Activated CD4-positive, alpha-beta T cell treated with anti-CD3 and anti-CD28 coated beads, Interleukin-2, amount 10 ng/mL, durations not matched to agents 24 days and 14 days (primary cell): ENCODE results near the gene BBIP1. TPM values are rescaled to one million over a fixed set of nuclear protein-coding genes. Genes with fewer than 3 reads are reported as not detected.

Experiments used
- DNase-seq: peaks from one replicate; pipeline ENCODE4 v3.0.0; 2022
- H3K27ac Mint-ChIP-seq: one replicate; pipeline ENCODE4 v1.8.0; 2022; ENCODE audit warnings: mild to moderate bottlenecking, mixed read lengths
- H3K27me3 Mint-ChIP-seq: one replicate; pipeline ENCODE4 v1.8.0; 2022; ENCODE audit warnings: mixed read lengths
- H3K36me3 Mint-ChIP-seq: one replicate; pipeline ENCODE4 v1.8.0; 2022; ENCODE audit warnings: low read depth, mild to moderate bottlenecking, mixed read lengths
- H3K4me1 Mint-ChIP-seq: one replicate; pipeline ENCODE4 v1.8.0; 2021; ENCODE audit warnings: mixed read lengths
- H3K4me3 Mint-ChIP-seq: one replicate; pipeline ENCODE4 v1.8.0; 2022; ENCODE audit warnings: mild to moderate bottlenecking, moderate library complexity, mixed read lengths
- H3K9me3 Mint-ChIP-seq: one replicate; pipeline ENCODE4 v1.8.0; 2021; ENCODE audit warnings: mixed read lengths
- intact Hi-C: fragments of 100-400 bp; cut with micrococcal nuclease; formaldehyde crosslinking; loops from one replicate; pipeline ENCODE4 v1.15.1; 2023
- total RNA-seq: library from RNA; stranded (reverse); gene quantifications from 2 replicates; pipeline ENCODE4 v1.2.3, GENCODE V29; 2022

The BBIP1 gene, protein sequence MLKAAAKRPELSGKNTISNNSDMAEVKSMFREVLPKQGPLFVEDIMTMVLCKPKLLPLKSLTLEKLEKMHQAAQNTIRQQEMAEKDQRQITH
- 26.3 and 31.1 TPM in 2 replicates for total RNA-seq

DNA sequence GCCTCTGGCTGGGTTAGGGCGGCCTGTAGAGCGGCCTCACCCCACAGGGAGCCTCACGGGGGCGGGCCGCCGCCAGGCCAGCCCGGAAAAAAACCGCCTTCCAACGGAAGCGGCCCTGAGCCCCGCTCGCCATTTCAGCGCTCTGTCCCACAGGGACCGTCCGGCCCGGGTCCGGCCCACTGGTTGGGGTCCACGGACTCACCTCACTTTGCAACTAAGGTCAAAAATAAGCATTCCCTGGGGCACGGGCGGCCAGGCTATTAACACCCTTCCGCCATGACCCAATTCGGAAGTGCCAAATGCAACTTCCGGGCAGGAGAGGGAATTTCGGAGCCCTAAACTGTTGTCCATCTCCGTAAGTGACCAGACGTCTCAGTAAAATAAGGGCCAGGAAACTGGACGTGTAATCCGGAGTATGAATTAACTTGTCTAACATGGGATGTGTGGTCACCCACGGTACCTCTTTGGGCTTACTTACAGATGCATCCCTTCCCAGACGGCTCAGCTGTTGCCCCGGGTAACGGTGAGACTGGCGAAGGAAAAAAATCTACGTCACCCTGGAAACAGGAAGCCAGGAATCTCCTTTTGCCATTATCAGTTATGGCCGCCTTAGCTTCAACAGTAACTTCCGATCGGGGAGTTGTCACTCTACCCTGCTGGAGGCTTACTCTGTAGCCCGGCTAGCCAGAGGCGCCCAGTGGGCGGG lies at the start of gene BBIP1:
Gene BBIP1 (minus strand): TSS at position 538 of the 706 bp plus-strand sequence. CDS start 1,023 bp downstream, outside the sequence.
- peak within 1 kb of the TSS; percentile 99 for H3K27ac Mint-ChIP-seq
- intact Hi-C loops: loop anchor here (1.0 to 2.0 kb wide), 7 partner anchors 15 to 614 kb away; partner anchors contain the start of genes SMC3 and SMNDC1
- H3K9me3 Mint-ChIP-seq: no peaks in the 10 kb centered on the region
- H3K4me3 Mint-ChIP-seq: peak within 1 kb of the TSS; percentile 91
- peaks cover 2% of the 10 kb centered on the region for H3K36me3 Mint-ChIP-seq
- no peak for DNase-seq
- H3K4me1 Mint-ChIP-seq: peaks cover 35% of the 10 kb centered on the region
- no peaks in the 10 kb centered on the region for H3K27me3 Mint-ChIP-seq

DNA sequence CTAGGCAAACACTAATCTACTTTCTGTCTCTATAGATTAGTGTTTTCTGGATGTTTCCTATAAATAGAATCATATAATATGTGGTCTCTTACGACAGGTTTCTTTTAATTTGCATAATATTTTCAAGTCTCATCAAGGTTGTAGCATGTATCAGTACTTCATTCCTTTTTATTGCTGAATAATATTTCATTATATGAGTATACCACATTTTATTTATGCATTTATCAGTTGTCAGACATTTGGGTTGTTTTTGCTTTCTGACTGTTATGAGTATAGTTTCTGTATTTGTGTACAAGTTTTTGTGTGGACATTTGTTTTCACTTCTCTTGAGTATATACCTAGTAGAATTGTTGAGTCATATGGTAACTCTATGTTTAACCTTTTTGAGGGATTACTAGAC lies 48.7 kb upstream of the BBIP1 start:
- DNase-seq: no peak
- Mint-ChIP-seq H3K4me1 (peaks cover 17% of the 10 kb centered on the region), H3K9me3 (no peaks in the 10 kb centered on the region), H3K27me3 (no peaks in the 10 kb centered on the region), H3K27ac (no peak overlapping the region), H3K36me3 (peaks cover 14% of the 10 kb centered on the region), H3K4me3 (no peak overlapping the region)
- intact Hi-C loops: no loop called here

DNA sequence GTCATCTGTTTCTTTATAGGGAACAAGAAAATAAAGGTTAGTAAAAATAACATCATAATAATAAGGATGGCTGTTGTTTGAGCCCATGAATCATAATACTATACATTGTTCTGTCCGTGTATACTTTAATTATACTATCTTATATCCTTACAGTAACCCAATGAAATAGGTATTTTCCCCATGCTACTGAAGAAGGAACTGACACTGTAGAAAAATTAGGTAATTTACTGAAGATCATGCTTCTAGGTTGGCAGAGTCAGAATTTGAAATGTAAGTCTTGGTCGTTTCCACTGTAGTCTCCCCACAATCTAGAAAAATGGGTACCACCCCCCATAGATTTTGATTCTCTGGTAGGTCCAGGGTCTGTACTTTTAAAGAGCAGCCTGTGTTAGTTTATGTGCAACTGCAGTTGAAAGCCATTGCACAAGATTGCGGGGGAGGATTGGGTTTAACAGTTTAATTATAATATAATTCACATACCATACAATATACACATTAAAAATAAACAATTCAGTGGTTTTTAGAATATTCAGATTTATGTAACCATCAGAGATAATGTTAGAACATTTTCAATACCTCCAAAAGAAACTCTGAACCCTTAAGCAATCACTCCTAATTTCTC lies 48.1 kb upstream of the BBIP1 start:
- Mint-ChIP-seq H3K4me1 (peaks cover 16% of the 10 kb centered on the region), H3K36me3 (peaks cover 14% of the 10 kb centered on the region), H3K27me3 (no peaks in the 10 kb centered on the region), H3K27ac (no peak overlapping the region), H3K9me3 (no peaks in the 10 kb centered on the region), H3K4me3 (no peak overlapping the region)
- intact Hi-C loops: no loop called here
- no peak for DNase-seq

DNA sequence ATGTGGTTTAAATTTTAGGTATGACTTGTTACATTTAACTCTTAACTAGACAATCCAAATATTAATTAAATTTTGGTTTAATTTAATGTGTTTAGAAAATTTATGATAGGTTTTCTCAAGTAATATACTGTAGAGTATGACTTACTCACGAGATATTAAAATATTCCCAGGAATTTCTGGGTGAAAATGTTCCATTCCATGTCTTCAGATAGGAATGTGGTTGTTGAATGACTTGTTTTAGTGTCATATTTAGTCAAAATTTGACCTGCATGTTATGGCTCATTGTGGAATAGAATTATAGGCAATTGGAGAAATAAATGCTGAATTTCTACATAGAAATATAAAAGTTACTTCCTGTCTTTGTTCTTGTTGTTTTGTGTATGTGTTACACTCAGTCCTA lies 47.2 kb upstream of the BBIP1 start:
- no peak for DNase-seq
- H3K27ac Mint-ChIP-seq: no peak overlapping the region
- intact Hi-C loops: no loop called here
- peaks cover 14% of the 10 kb centered on the region for H3K4me1 Mint-ChIP-seq
- H3K27me3 Mint-ChIP-seq: no peaks in the 10 kb centered on the region
- H3K36me3 Mint-ChIP-seq: peaks cover 12% of the 10 kb centered on the region
- no peak overlapping the region for H3K4me3 Mint-ChIP-seq
- no peaks in the 10 kb centered on the region for H3K9me3 Mint-ChIP-seq

DNA sequence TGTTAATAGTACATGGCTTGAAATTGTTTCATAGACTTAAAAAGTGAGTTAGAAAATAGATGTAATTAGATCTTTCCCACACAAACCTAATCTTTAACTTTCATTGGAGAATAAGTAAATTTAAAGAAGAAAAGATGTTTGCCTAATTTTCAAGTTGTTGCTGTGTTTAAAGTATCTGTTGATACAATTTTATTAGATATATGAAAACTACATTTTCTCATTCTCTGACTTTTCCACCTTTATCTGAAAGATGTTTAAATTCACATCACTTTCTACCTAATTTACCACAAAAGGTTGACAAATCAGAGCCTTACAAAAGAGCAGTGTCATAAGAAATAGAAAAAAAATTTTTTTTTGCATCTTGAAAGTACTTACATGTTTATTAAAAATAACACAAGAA lies 46.2 kb upstream of the BBIP1 start:
- H3K4me1 Mint-ChIP-seq: peaks cover 9% of the 10 kb centered on the region
- H3K4me3 Mint-ChIP-seq: no peak overlapping the region

DNA sequence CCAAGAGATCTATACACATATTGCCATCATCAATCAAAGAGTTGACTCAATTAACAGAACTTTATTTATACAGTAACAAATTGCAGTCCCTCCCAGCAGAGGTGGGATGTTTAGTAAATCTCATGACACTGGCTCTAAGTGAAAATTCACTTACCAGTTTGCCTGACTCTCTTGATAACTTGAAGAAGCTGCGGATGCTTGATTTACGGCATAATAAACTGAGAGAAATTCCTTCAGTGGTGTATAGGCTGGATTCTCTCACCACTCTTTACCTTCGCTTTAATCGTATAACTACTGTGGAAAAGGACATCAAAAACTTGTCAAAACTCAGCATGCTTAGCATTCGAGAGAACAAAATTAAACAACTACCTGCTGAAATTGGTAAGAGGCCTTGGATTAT lies 45.7 kb upstream of the BBIP1 start:
- H3K27ac Mint-ChIP-seq: no peak overlapping the region
- intact Hi-C loops: no loop called here
- no peaks in the 10 kb centered on the region for H3K27me3 Mint-ChIP-seq
- peaks cover 5% of the 10 kb centered on the region for H3K4me1 Mint-ChIP-seq
- no peak for DNase-seq
- H3K4me3 Mint-ChIP-seq: no peak overlapping the region
- H3K36me3 Mint-ChIP-seq: peaks cover 8% of the 10 kb centered on the region
- no peaks in the 10 kb centered on the region for H3K9me3 Mint-ChIP-seq

More for the DNA sequence above, 46.2 kb upstream of the BBIP1 start:
- intact Hi-C loops: no loop called here
- Mint-ChIP-seq H3K9me3 (no peaks in the 10 kb centered on the region), H3K27ac (no peak overlapping the region), H3K36me3 (peaks cover 8% of the 10 kb centered on the region), H3K27me3 (no peaks in the 10 kb centered on the region)
- no peak for DNase-seq

DNA sequence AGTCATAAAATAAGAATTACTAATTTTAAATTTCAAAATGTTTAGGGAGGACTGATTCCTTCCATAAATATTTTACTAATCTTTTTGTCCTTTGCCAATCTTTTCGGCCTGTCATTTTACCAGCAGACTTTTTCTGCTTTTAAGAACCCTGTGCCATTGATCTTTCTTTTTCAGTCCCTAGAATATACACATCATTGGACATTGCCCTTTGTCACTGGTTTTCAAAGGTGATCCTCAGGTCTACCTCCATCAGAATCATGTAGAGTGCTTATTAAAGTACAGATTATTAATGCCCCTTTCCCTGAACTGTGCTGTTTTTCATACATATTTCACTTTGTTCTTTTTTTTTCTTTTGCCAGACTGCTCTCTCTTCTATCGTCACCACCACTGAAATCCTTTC lies 44.2 kb upstream of the BBIP1 start:
- Mint-ChIP-seq H3K4me3 (no peak overlapping the region), H3K9me3 (no peaks in the 10 kb centered on the region), H3K27me3 (no peaks in the 10 kb centered on the region), H3K36me3 (peaks cover 8% of the 10 kb centered on the region), H3K4me1 (peaks cover 3% of the 10 kb centered on the region), H3K27ac (no peak overlapping the region)
- intact Hi-C loops: no loop called here
- no peak for DNase-seq

DNA sequence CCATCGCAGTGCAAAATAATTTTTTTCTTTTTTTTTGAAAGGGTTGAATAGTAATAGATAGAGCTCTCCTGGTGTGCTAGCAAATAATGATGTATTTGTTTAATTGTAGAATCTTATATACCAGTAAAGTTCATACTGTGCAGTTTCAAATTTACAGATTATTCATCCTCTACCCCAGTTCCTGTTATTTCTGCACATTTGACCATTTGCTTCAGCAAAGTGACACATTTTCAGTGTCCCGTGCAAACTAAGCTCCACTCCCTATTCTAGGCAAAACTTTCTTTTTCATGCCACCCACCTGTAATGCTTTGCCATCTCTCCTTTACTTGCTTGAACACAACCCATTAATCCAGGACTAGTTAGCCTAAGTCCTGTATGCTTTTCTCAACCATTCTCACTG lies 43.5 kb upstream of the BBIP1 start:
- H3K4me3 Mint-ChIP-seq: no peak overlapping the region
- H3K36me3 Mint-ChIP-seq: peaks cover 5% of the 10 kb centered on the region

DNA sequence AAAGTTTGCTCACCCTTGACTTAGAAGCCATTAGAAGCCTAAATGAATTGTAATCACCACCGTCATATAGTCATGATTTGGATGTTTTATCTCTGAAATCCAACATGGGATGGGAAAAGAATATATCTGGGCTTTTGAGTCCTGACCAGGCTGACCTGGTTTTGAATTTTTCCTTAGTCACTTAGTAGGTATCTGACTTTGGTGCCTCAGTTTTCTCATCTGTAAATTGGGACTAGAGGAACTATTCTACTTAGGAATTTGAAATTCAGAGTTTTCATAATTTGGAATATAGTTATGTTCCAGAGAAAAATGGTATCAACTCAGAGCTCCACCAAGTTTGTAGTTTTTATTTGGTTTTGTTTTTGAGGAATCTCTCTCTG lies 41.3 kb upstream of the BBIP1 start:
- H3K36me3 Mint-ChIP-seq: peaks cover 6% of the 10 kb centered on the region
- H3K9me3 Mint-ChIP-seq: no peaks in the 10 kb centered on the region
- no peak overlapping the region for H3K27ac Mint-ChIP-seq
- H3K4me1 Mint-ChIP-seq: no peaks in the 10 kb centered on the region
- H3K4me3 Mint-ChIP-seq: no peak overlapping the region
- intact Hi-C loops: no loop called here
- H3K27me3 Mint-ChIP-seq: no peaks in the 10 kb centered on the region
- no peak for DNase-seq

More for the DNA sequence above, 43.5 kb upstream of the BBIP1 start:
- no peak overlapping the region for H3K27ac Mint-ChIP-seq
- H3K4me1 Mint-ChIP-seq: no peaks in the 10 kb centered on the region
- DNase-seq: no peak
- no peaks in the 10 kb centered on the region for H3K9me3 Mint-ChIP-seq
- intact Hi-C loops: no loop called here
- H3K27me3 Mint-ChIP-seq: no peaks in the 10 kb centered on the region

DNA sequence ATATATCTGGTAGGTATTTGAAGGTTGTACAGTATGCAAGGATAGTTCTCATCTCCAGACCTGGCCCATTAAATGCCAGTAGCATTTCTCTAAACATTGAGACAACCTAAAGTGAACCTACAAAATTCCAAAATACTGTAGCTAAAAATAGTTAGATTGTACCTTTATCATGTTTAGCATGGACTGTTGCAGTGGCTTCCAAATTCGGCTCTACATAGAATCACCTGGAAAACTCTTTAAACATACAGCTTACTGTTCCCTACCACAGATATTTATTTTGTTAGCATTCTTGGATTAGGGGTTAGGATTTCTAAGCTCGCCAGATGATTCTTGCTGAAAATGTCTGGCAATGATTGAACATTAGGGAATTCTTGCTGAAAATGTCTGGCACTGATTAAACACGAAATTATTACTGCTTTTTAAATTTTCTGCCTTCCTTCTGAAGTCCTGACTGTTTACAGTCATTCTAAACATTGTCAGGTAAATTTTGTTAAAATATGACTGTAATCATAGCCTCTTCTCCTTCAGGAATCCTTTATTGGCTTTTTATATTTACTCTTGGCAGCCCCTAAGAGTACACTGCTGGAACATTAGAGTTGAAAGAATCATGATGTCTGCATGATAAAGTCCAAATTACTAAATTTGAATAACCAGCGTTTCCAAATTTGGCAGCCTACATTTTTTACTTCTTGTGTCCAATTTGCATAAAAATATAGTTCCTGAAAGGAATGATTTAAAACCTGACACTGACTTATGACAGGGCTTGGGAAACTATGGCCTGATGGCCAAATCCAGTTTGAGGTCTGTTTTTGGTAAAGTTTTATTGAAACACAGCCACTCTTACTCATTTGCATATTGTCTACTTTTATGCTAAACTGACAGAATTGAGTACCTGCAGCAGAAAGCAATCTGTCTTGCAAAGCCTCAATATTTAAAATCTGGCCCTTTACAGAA lies 40.7 kb upstream of the BBIP1 start:
- H3K4me3 Mint-ChIP-seq: no peak overlapping the region
- H3K27me3 Mint-ChIP-seq: no peaks in the 10 kb centered on the region
- no peak overlapping the region for H3K27ac Mint-ChIP-seq
- peaks cover 1% of the 10 kb centered on the region for H3K4me1 Mint-ChIP-seq
- H3K36me3 Mint-ChIP-seq: peaks cover 10% of the 10 kb centered on the region
- intact Hi-C loops: no loop called here
- no peaks in the 10 kb centered on the region for H3K9me3 Mint-ChIP-seq
- no peak for DNase-seq

DNA sequence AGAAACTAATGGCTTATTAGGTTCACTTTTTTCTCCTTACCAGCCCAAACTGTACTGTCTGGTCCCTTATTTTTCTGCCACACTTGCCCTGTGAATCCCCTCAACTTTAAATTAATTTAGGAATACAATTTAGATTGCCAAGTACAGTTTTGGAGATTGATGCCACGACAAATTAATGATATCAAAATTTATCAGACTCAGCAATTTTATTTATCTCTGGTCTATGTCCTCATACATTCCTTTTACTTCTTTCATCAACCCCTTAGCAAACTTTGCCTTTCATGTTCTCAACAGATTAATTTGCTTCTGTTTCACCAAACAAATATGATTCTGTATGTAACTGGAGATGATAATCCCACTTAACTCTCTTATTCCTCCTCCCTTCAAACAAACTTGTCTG lies 38.6 kb upstream of the BBIP1 start:
- Mint-ChIP-seq H3K4me3 (no peak overlapping the region), H3K27me3 (no peaks in the 10 kb centered on the region), H3K27ac (no peak overlapping the region), H3K4me1 (peaks cover 1% of the 10 kb centered on the region), H3K9me3 (no peaks in the 10 kb centered on the region), H3K36me3 (peaks cover 11% of the 10 kb centered on the region)
- intact Hi-C loops: no loop called here
- DNase-seq: no peak

DNA sequence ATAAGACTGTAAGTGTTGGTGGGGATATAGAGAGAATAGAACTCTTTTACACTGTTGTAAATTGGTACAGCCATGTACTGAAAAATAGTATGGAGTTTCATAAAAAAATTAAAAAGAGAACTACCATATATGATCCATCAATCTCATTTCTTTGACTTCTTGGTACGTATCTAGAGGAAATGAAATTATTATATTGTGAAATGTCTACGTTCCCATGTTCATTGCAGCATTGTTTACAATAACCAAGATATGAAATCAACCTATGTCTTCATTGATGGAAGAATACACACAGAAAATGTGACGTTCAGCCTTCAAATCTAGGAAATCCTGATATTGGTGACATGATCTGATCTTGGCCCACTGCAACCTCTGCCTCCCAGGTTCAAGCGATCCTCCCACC lies 32.4 kb upstream of the BBIP1 start:
- H3K4me3 Mint-ChIP-seq: no peak overlapping the region
- peaks cover 10% of the 10 kb centered on the region for H3K4me1 Mint-ChIP-seq
- H3K36me3 Mint-ChIP-seq: peaks cover 40% of the 10 kb centered on the region
- peaks cover 4% of the 10 kb centered on the region for H3K9me3 Mint-ChIP-seq
- no peak for DNase-seq
- H3K27me3 Mint-ChIP-seq: no peaks in the 10 kb centered on the region
- intact Hi-C loops: no loop called here
- no peak overlapping the region for H3K27ac Mint-ChIP-seq

DNA sequence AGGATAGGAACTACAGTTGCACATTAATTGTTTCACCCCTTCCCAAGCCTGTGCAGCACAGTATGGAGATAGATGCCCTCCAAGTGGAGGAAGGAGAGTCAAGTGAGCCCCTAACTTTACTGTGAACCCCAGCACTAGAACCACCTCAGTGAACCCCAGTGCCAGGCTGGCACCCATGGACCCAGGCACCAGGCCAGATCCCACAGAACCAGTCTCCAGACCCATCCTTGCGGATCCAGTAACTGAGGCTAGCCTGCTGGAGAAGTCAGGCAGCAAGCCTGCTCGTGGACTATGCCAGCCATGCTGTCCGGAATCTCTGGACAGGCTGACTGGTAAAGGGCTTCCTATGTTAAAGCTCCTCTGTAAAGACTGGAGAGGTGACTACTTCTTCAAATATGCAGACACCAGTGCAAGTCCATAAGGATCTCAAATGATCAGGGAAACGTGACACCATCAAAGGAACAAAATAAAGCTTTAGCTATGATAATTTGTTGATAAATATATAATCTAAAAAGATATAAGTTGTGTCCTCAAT lies 28.1 kb upstream of the BBIP1 start:
- Mint-ChIP-seq H3K27ac (no peak overlapping the region), H3K36me3 (peaks cover 54% of the 10 kb centered on the region), H3K9me3 (peaks cover 23% of the 10 kb centered on the region), H3K27me3 (no peaks in the 10 kb centered on the region), H3K4me1 (peaks cover 12% of the 10 kb centered on the region), H3K4me3 (no peak overlapping the region)
- DNase-seq: no peak
- intact Hi-C loops: no loop called here
